NCI-H1048 (cell line): ENCODE measurements around the gene DTX3.
"Not testable (repeated sequence)": the region's sequence is repeated elsewhere in the genome, so short reads cannot be mapped to it uniquely, and the experiment has no call there.

Experiments
- DNase-seq: peaks from one replicate; lab custom pipeline; 2025; lab: John Stamatoyannopoulos, UW

The DTX3 gene

GRCh38 chr12:57632073-57632957 is 27.7 kb downstream of the DTX3 start:
- DNase-seq = no peak

GRCh38 chr12:57632958-57633840 is 28.6 kb downstream of the DTX3 start, which contains the start of gene B4GALNT1:
Gene B4GALNT1, minus strand, starts transcription at chr12:57633201. Its CDS starts 1,069 bp downstream, at chr12:57632132.
- peak; percentile 68 for DNase-seq

- not testable (repeated sequence) for DNase-seq
Observed at GRCh38 chr12:57636731-57637130, 32.1 kb downstream of the DTX3 start.

GRCh38 chr12:57637364-57637763 is 32.7 kb downstream of the DTX3 start:
- no peak for DNase-seq

- no peak for DNase-seq
Observed at GRCh38 chr12:57638096-57638495, 33.5 kb downstream of the DTX3 start.

GRCh38 chr12:57640175-57641042 is 35.8 kb downstream of the DTX3 start:
- no peak for DNase-seq

GRCh38 chr12:57641699-57642442 is 37.2 kb downstream of the DTX3 start:
- no peak for DNase-seq

GRCh38 chr12:57645990-57646658 is 41.5 kb downstream of the DTX3 start:
- not testable (repeated sequence) for DNase-seq

GRCh38 chr12:57646659-57647049 is 42.0 kb downstream of the DTX3 start:
- DNase-seq = not testable (repeated sequence)

- no peak for DNase-seq
Observed at GRCh38 chr12:57654042-57654441, 49.4 kb downstream of the DTX3 start.

GRCh38 chr12:57655541-57656240 is 51.1 kb downstream of the DTX3 start:
- DNase-seq = no peak

GRCh38 chr12:57656408-57656807 is 51.8 kb downstream of the DTX3 start:
- not testable (repeated sequence) for DNase-seq

- no peak for DNase-seq
Observed at GRCh38 chr12:57657744-57658143, 53.1 kb downstream of the DTX3 start.

- DNase-seq = no peak
Observed at GRCh38 chr12:57658890-57659289, 54.3 kb downstream of the DTX3 start.
